NCI-H2227 (cell line): Measurements from ENCODE around the gene C17orf58.
"Not testable (repeated sequence)": the region's sequence is repeated elsewhere in the genome, so short reads cannot be mapped to it uniquely, and the experiment has no call there.

Experiments used
- DNase-seq: peaks from one replicate; lab custom pipeline; 2025; ENCODE audit not compliant: unreplicated experiment; lab: John Stamatoyannopoulos, UW

The C17orf58 gene

GRCh38 chr17:67996301-67997171 is at the start of gene C17orf58:
C17orf58 (minus strand) TSS chr17:67996469; CDS start chr17:67996198, 271 bp downstream.
- not testable (repeated sequence) for DNase-seq

- DNase-seq, result no peak
Measured at GRCh38 chr17:68036304-68037147, 40.3 kb upstream of the C17orf58 start.

GRCh38 chr17:68035523-68036303 is 39.4 kb upstream of the C17orf58 start, which contains the start of gene KPNA2:
KPNA2 (plus strand) TSS chr17:68035735; CDS start chr17:68037133, 1,398 bp downstream.
- peak; percentile 99 for DNase-seq

- DNase-seq, result peak; percentile 99
Measured at GRCh38 chr17:68035131-68035522, 38.9 kb upstream of the C17orf58 start.

- DNase-seq, result no peak
Measured at GRCh38 chr17:68034452-68034776, 38.1 kb upstream of the C17orf58 start.

- peak; percentile 90 for DNase-seq
Measured at GRCh38 chr17:68033636-68034451, 37.6 kb upstream of the C17orf58 start.

- DNase-seq, result no peak
Measured at GRCh38 chr17:68029512-68030215, 33.4 kb upstream of the C17orf58 start.

- not testable (repeated sequence) for DNase-seq
Measured at GRCh38 chr17:68022547-68022946, 26.3 kb upstream of the C17orf58 start.

GRCh38 chr17:68021963-68022362 is 25.7 kb upstream of the C17orf58 start:
- no peak for DNase-seq

GRCh38 chr17:68020791-68021190 is 24.5 kb upstream of the C17orf58 start:
- DNase-seq, result not testable (repeated sequence)

- DNase-seq, result no peak
Measured at GRCh38 chr17:68020409-68020756, 24.1 kb upstream of the C17orf58 start.

- peak; percentile 98 for DNase-seq
Measured at GRCh38 chr17:68019675-68020408, 23.6 kb upstream of the C17orf58 start.

- DNase-seq, result peak; percentile 43
Measured at GRCh38 chr17:68019336-68019674, 23.0 kb upstream of the C17orf58 start.

GRCh38 chr17:68018493-68018892 is 22.2 kb upstream of the C17orf58 start:
- not testable (repeated sequence) for DNase-seq

GRCh38 chr17:68016838-68017237 is 20.6 kb upstream of the C17orf58 start:
- no peak for DNase-seq

GRCh38 chr17:68015081-68015723 is 18.9 kb upstream of the C17orf58 start:
- no peak for DNase-seq

- DNase-seq, result no peak
Measured at GRCh38 chr17:68013385-68013784, 17.1 kb upstream of the C17orf58 start.

- DNase-seq, result no peak
Measured at GRCh38 chr17:68011199-68011665, 15.0 kb upstream of the C17orf58 start.
